GM23338 (cell line): Measurements from ENCODE around the gene TSFM. TPM values are rescaled to one million over a fixed set of nuclear protein-coding genes. Genes with fewer than 3 reads are reported as not detected.

Experiments used
- ATAC-seq: fragments of 200-7000 bp; cut with Tn5 transposase; 3 replicates; pipeline ENCODE4 v1.9.1; 2020
- DNase-seq: peaks from one replicate; pipeline ENCODE4 v3.0.0-alpha.2; 2015; ENCODE audit warnings: low spot score
- H2AFZ ChIP-seq: fragments of 200-600 bp; sonication (generic); 2 replicates; pipeline ENCODE4 v1.8.0; 2016; ENCODE audit warnings: antibody characterized with exemption, mild to moderate bottlenecking, moderate library complexity
- H3F3A ChIP-seq: fragments of 200-600 bp; sonication (generic); replicated peaks from 2 replicates; pipeline ENCODE4 v1.8.0; 2017; ENCODE audit warnings: antibody characterized with exemption, mixed run types, low read depth
- H3K27ac ChIP-seq: fragments of 200-600 bp; sonication (generic); 2 replicates; pipeline ENCODE4 v1.6.1; 2016; ENCODE audit warnings: low read depth
- H3K27me3 ChIP-seq: fragments of 200-600 bp; sonication (generic); 2 replicates; pipeline ENCODE4 v1.8.0; 2016; ENCODE audit warnings: mild to moderate bottlenecking, mixed run types, moderate library complexity; ENCODE audit not compliant: insufficient read depth
- H3K36me3 ChIP-seq: fragments of 200-600 bp; sonication (generic); 2 replicates; pipeline ENCODE4 v1.8.0; 2016; ENCODE audit warnings: mild to moderate bottlenecking; ENCODE audit not compliant: insufficient read depth
- H3K4me1 ChIP-seq: fragments of 200-600 bp; sonication (generic); 2 replicates; pipeline ENCODE4 v1.8.0; 2016; ENCODE audit warnings: mild to moderate bottlenecking, moderate library complexity; ENCODE audit not compliant: insufficient read depth
- H3K4me2 ChIP-seq: fragments of 200-600 bp; sonication (generic); 2 replicates; pipeline ENCODE4 v1.7.1; 2017; ENCODE audit warnings: mixed run types
- H3K4me3 ChIP-seq: fragments of 200-600 bp; sonication (generic); 2 replicates; pipeline ENCODE4 v1.6.1; 2016; ENCODE audit warnings: mixed run types
- H3K79me2 ChIP-seq: fragments of 200-600 bp; sonication (generic); replicated peaks from 2 replicates; pipeline ENCODE4 v1.8.0; 2017; ENCODE audit warnings: mild to moderate bottlenecking; ENCODE audit not compliant: insufficient read depth
- H3K9me2 ChIP-seq: fragments of 200-600 bp; sonication (generic); 2 replicates; pipeline ENCODE4 v1.8.0; 2017; ENCODE audit not compliant: insufficient read depth
- H4K20me1 ChIP-seq: fragments of 200-600 bp; sonication (generic); replicated peaks from 2 replicates; pipeline ENCODE4 v1.8.0; 2017; ENCODE audit warnings: mild to moderate bottlenecking; ENCODE audit not compliant: insufficient read depth
- H3K27ac Mint-ChIP-seq: 2 replicates; pipeline ENCODE4 v1.8.0; 2020; ENCODE audit warnings: inconsistent platforms, mild to moderate bottlenecking, moderate library complexity, mixed read lengths
- H3K27me3 Mint-ChIP-seq: 3 replicates; pipeline ENCODE4 v1.8.0; 2022; ENCODE audit warnings: low read depth, mild to moderate bottlenecking, moderate library complexity, mixed read lengths, inconsistent platforms; ENCODE audit not compliant: insufficient read depth, poor library complexity
- H3K36me3 Mint-ChIP-seq: 3 replicates; pipeline ENCODE4 v1.8.0; 2021; ENCODE audit warnings: low read depth, mild to moderate bottlenecking, inconsistent platforms, moderate library complexity, mixed read lengths
- H3K4me1 Mint-ChIP-seq: 3 replicates; pipeline ENCODE4 v1.8.0; 2020; ENCODE audit warnings: mild to moderate bottlenecking, inconsistent platforms, mixed read lengths
- H3K4me3 Mint-ChIP-seq: 3 replicates; pipeline ENCODE4 v1.8.0; 2021; ENCODE audit warnings: moderate library complexity, mild to moderate bottlenecking, inconsistent platforms, mixed read lengths
- H3K9me3 Mint-ChIP-seq: 3 replicates; pipeline ENCODE4 v1.8.0; 2020; ENCODE audit warnings: moderate library complexity, mild to moderate bottlenecking, inconsistent platforms, mixed read lengths
- CREB1 ChIP-seq: fragments of 250-450 bp; sonication (Bioruptor Pico); IDR thresholded peaks from 2 replicates; pipeline ENCODE4 v1.5.0; 2020; ENCODE audit warnings: low read depth, mild to moderate bottlenecking, moderate library complexity
- EZH2 ChIP-seq: fragments of 200-600 bp; sonication (generic); IDR thresholded peaks from one replicate; pipeline ENCODE4 v1.8.0; 2017; ENCODE audit warnings: antibody characterized with exemption, mild to moderate bottlenecking, low read depth; ENCODE audit not compliant: unreplicated experiment
- EZH2phosphoT487 ChIP-seq: fragments of 200-600 bp; sonication (generic); IDR thresholded peaks from one replicate; pipeline ENCODE4 v1.8.1; 2018; ENCODE audit warnings: antibody characterized with exemption; ENCODE audit not compliant: unreplicated experiment
- JUNB ChIP-seq: IDR thresholded peaks from one replicate; pipeline ENCODE4 v1.6.1; 2016; ENCODE audit warnings: antibody characterized with exemption; ENCODE audit not compliant: unreplicated experiment
- NANOG ChIP-seq: IDR thresholded peaks from 2 replicates; pipeline ENCODE4 v1.6.1; 2016; ENCODE audit warnings: antibody characterized with exemption, borderline replicate concordance
- POLR2AphosphoS5 ChIP-seq: IDR thresholded peaks from 2 replicates; pipeline ENCODE4 v1.6.1; 2016; ENCODE audit warnings: antibody characterized with exemption, low read depth
- STAT1 ChIP-seq: IDR thresholded peaks from one replicate; pipeline ENCODE4 v1.6.1; 2016; ENCODE audit warnings: antibody characterized with exemption; ENCODE audit not compliant: unreplicated experiment
- ZNF114 ChIP-seq: fragments of 250-450 bp; sonication (Bioruptor Pico); IDR thresholded peaks from 2 replicates; pipeline ENCODE4 v1.5.0; 2020; ENCODE audit warnings: mild to moderate bottlenecking, moderate library complexity
- ZNF331 ChIP-seq: fragments of 250-450 bp; sonication (Bioruptor Pico); IDR thresholded peaks from 2 replicates; pipeline ENCODE4 v1.5.0; 2020; ENCODE audit warnings: low read depth, mild to moderate bottlenecking, moderate library complexity
- polyA plus RNA-seq: library from polyadenylated mRNA; unstranded; fragments of >200 nt; fragmentation: Nextera tagmentation; extraction: Ambion mirVana; gene quantifications from 2 replicates; pipeline ENCODE4 v1.2.1, GENCODE V29; 2016
- total RNA-seq: library from RNA; depleted of rRNA; stranded (reverse); fragments of >200 nt; shearing (Covaris generic); gene quantifications from 2 replicates; pipeline ENCODE4 v1.2.3, GENCODE V29; 2014
- TF ChIP-seq, protein P1 (sequence below): fragments of 250-450 bp; sonication (Bioruptor Pico); IDR thresholded peaks from 2 replicates; pipeline ENCODE4 v1.5.0; 2020; ENCODE audit warnings: mild to moderate bottlenecking, moderate library complexity
- TF ChIP-seq, protein P2 (sequence below): IDR thresholded peaks from 2 replicates; pipeline ENCODE4 v1.6.1; 2016; ENCODE audit warnings: antibody characterized with exemption
- TF ChIP-seq, protein P3 (sequence below), 2 experiments: fragments of 200-600 bp in 1 of 2; sonication (generic) in 1 of 2; conservative IDR thresholded peaks; 2 replicates each; pipeline versions ENCODE4 v1.5.1 to v1.6.1; 2016 to 2017; ENCODE audit warnings: antibody characterized with exemption in 2 of 2, low read depth in 2 of 2, mild to moderate bottlenecking in 2 of 2, moderate library complexity in 1 of 2

TSFM gene
- total and polyA plus RNA-seq, 2 experiments from 2014 or later: 29.5 to 43.1 TPM

DNA sequence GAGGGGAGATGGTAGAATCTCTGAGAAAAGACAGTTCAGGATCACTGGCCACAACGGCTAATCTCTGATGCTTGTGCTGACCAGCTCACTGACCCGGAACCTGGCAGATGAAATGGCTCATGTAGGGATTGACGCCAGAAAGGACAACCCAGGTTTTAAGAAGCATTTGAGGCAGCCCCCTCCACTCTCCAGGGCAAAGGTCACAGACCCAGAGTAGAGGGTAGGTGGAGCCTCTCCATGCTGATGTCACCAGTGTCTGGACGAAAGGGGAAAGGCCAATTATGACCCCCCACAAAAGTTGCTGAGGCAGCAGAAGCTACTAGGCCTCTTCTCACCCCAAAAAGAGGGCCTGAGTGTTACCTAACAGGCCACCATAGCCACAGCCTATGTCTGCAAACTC, 11.9 kb upstream of the TSFM start:
- H3K79me2 ChIP-seq: no peaks in the 10 kb centered on the region
- TF ChIP-seq CREB1 (CRISPR knock-in tag): no peak
- TF ChIP-seq ZNF331 (CRISPR knock-in tag): no peak
- no peak for TF ChIP-seq ZNF114 (CRISPR knock-in tag)
- TF ChIP-seq, protein P1, sequence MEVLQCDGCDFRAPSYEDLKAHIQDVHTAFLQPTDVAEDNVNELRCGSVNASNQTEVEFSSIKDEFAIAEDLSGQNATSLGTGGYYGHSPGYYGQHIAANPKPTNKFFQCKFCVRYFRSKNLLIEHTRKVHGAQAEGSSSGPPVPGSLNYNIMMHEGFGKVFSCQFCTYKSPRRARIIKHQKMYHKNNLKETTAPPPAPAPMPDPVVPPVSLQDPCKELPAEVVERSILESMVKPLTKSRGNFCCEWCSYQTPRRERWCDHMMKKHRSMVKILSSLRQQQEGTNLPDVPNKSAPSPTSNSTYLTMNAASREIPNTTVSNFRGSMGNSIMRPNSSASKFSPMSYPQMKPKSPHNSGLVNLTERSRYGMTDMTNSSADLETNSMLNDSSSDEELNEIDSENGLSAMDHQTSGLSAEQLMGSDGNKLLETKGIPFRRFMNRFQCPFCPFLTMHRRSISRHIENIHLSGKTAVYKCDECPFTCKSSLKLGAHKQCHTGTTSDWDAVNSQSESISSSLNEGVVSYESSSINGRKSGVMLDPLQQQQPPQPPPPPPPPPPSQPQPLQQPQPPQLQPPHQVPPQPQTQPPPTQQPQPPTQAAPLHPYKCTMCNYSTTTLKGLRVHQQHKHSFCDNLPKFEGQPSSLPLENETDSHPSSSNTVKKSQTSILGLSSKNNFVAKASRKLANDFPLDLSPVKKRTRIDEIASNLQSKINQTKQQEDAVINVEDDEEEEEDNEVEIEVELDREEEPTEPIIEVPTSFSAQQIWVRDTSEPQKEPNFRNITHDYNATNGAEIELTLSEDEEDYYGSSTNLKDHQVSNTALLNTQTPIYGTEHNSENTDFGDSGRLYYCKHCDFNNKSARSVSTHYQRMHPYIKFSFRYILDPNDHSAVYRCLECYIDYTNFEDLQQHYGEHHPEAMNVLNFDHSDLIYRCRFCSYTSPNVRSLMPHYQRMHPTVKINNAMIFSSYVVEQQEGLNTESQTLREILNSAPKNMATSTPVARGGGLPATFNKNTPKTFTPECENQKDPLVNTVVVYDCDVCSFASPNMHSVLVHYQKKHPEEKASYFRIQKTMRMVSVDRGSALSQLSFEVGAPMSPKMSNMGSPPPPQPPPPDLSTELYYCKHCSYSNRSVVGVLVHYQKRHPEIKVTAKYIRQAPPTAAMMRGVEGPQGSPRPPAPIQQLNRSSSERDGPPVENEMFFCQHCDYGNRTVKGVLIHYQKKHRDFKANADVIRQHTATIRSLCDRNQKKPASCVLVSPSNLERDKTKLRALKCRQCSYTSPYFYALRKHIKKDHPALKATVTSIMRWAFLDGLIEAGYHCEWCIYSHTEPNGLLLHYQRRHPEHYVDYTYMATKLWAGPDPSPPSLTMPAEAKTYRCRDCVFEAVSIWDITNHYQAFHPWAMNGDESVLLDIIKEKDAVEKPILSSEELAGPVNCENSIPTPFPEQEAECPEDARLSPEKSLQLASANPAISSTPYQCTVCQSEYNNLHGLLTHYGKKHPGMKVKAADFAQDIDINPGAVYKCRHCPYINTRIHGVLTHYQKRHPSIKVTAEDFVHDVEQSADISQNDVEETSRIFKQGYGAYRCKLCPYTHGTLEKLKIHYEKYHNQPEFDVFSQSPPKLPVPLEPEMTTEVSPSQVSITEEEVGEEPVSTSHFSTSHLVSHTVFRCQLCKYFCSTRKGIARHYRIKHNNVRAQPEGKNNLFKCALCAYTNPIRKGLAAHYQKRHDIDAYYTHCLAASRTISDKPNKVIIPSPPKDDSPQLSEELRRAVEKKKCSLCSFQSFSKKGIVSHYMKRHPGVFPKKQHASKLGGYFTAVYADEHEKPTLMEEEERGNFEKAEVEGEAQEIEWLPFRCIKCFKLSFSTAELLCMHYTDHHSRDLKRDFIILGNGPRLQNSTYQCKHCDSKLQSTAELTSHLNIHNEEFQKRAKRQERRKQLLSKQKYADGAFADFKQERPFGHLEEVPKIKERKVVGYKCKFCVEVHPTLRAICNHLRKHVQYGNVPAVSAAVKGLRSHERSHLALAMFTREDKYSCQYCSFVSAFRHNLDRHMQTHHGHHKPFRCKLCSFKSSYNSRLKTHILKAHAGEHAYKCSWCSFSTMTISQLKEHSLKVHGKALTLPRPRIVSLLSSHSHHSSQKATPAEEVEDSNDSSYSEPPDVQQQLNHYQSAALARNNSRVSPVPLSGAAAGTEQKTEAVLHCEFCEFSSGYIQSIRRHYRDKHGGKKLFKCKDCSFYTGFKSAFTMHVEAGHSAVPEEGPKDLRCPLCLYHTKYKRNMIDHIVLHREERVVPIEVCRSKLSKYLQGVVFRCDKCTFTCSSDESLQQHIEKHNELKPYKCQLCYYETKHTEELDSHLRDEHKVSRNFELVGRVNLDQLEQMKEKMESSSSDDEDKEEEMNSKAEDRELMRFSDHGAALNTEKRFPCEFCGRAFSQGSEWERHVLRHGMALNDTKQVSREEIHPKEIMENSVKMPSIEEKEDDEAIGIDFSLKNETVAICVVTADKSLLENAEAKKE (CRISPR knock-in tag): no peak
- TF ChIP-seq NANOG: no peak
- TF ChIP-seq STAT1: no peak
- no peak for TF ChIP-seq POLR2AphosphoS5
- TF ChIP-seq, protein P2, sequence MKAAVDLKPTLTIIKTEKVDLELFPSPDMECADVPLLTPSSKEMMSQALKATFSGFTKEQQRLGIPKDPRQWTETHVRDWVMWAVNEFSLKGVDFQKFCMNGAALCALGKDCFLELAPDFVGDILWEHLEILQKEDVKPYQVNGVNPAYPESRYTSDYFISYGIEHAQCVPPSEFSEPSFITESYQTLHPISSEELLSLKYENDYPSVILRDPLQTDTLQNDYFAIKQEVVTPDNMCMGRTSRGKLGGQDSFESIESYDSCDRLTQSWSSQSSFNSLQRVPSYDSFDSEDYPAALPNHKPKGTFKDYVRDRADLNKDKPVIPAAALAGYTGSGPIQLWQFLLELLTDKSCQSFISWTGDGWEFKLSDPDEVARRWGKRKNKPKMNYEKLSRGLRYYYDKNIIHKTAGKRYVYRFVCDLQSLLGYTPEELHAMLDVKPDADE: no peak
- TF ChIP-seq EZH2phosphoT487: no peak
- TF ChIP-seq JUNB: no peak
- no peak for TF ChIP-seq EZH2
- TF ChIP-seq, protein P3, sequence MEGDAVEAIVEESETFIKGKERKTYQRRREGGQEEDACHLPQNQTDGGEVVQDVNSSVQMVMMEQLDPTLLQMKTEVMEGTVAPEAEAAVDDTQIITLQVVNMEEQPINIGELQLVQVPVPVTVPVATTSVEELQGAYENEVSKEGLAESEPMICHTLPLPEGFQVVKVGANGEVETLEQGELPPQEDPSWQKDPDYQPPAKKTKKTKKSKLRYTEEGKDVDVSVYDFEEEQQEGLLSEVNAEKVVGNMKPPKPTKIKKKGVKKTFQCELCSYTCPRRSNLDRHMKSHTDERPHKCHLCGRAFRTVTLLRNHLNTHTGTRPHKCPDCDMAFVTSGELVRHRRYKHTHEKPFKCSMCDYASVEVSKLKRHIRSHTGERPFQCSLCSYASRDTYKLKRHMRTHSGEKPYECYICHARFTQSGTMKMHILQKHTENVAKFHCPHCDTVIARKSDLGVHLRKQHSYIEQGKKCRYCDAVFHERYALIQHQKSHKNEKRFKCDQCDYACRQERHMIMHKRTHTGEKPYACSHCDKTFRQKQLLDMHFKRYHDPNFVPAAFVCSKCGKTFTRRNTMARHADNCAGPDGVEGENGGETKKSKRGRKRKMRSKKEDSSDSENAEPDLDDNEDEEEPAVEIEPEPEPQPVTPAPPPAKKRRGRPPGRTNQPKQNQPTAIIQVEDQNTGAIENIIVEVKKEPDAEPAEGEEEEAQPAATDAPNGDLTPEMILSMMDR (conservative IDR thresholded peaks at IDR 0.05; ENCODE audit: low read depth in 2 of 2): no peak
- Mint-ChIP-seq H3K4me3 (peak overlapping the region; percentile 98), H3K4me1 (peaks cover 22% of the 10 kb centered on the region), H3K27ac (no peak overlapping the region), H3K9me3 (no peaks in the 10 kb centered on the region; the same call in 2 of the 3 replicates), H3K36me3 (peaks cover 35% of the 10 kb centered on the region), H3K27me3 (peaks cover 28% of the 10 kb centered on the region)
- H3K27me3 ChIP-seq: peaks cover 41% of the 10 kb centered on the region
- H3K4me3 ChIP-seq: peak overlapping the region; percentile 78; the same call in 1 of the 2 replicates
- H3K36me3 ChIP-seq: no peaks in the 10 kb centered on the region; the same call in 1 of the 2 replicates
- ATAC-seq (no peak), DNase-seq (no peak)
- H3K9me2 ChIP-seq: no peaks in the 10 kb centered on the region
- no peak overlapping the region for H3K4me2 ChIP-seq
- H3K4me1 ChIP-seq: peaks cover 14% of the 10 kb centered on the region; the same call in 1 of the 2 replicates
- H4K20me1 ChIP-seq: peaks cover 7% of the 10 kb centered on the region; the same call in 1 of the 2 replicates
- peaks cover 9% of the 10 kb centered on the region; the same call in 1 of the 2 replicates for H3F3A ChIP-seq
- no peak overlapping the region for H3K27ac ChIP-seq
- no peak overlapping the region for H2AFZ ChIP-seq
